Endothelial cell of umbilical vein (primary cell): ENCODE measurements around the gene P3H1.

ENCODE experiments used
- FOS ChIP-seq: IDR thresholded peaks from 2 replicates; pipeline ENCODE4 v1.6.1; 2011; ENCODE audit warnings: mild to moderate bottlenecking, low read length, moderate library complexity, borderline replicate concordance; ENCODE audit not compliant: insufficient read depth
- POLR2AphosphoS5 ChIP-seq: IDR thresholded peaks from 2 replicates; pipeline ENCODE4 v1.6.1; 2012; ENCODE audit warnings: low read depth, mild to moderate bottlenecking, control low read depth, low read length, moderate library complexity; ENCODE audit not compliant: insufficient read depth

- no peak for TF ChIP-seq POLR2AphosphoS5
- TF ChIP-seq FOS = no peak
Measured at GRCh38 chr1:42721926-42722325, 44.9 kb downstream of the P3H1 start.
